ENCODE data around the gene SHISA5. TPM values are rescaled to one million over a fixed set of nuclear protein-coding genes. Genes with fewer than 3 reads are reported as not detected.

The SHISA5 gene
- total and polyA plus RNA-seq, 4 donors, result 40.7 to 104 (median 75.8) TPM

DNA sequence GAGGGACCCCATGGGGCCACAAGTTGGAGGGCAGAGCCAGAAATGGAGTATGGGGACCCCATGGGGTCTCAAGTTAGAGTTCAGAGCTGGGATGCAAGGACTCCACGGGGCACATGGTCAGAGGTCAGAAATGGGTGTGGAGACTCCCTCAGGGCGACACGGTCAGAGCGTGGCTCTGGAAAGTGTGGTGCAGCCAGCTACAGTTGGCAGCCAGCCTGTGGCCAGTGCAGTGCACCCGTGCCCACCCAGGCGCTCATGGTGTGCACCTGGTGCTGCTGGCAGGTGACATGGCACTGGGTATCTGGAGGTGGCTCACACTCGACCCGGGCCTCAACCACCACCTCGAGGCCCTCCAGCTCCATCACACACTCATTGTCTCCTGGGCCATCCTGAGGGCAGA is 85.3 kb downstream of the SHISA5 start:
- WGBS, result 71% methylated on average over 9 of the region's 9 CpGs
- no peak for DNase-seq (ENCODE audit: low spot score)
- no peak overlapping the region for H3K4me3 ChIP-seq (ENCODE audit: low read depth in 1 of 3, low read length in 3 of 3)
- no peaks in the 10 kb centered on the region for H3K27me3 ChIP-seq (ENCODE audit: control insufficient read depth in 4 of 4, insufficient read depth in 4 of 4, low read length in 3 of 4)
- no peaks in the 10 kb centered on the region for H3K9me3 ChIP-seq (ENCODE audit: control insufficient read depth in 4 of 4, low read length in 3 of 4)
- H3K27ac ChIP-seq (ENCODE audit: low read depth in 1 of 2, low read length in 2 of 2), result no peak overlapping the region
- TF ChIP-seq EGR1 (IDR thresholded peaks at IDR 0.05; ENCODE audit: low read depth in 2 of 2) (no peak), FOXA1 (IDR thresholded peaks at IDR 0.05) (no peak), HNF4G (IDR thresholded peaks at IDR 0.05) (no peak), HNF4A (conservative IDR thresholded peaks at IDR 0.05) (no peak), ZBTB33 (IDR thresholded peaks at IDR 0.05) (no peak), JUND (IDR thresholded peaks at IDR 0.05) (no peak), SP1 (IDR thresholded peaks at IDR 0.05) (no peak), TAF1 (conservative IDR thresholded peaks at IDR 0.05) (no peak), RAD21 (IDR thresholded peaks at IDR 0.05) (no peak), FOXA2 (IDR thresholded peaks at IDR 0.05) (no peak), GABPA (IDR thresholded peaks at IDR 0.05 in 1 of 2, conservative IDR thresholded peaks at IDR 0.05 in 1 of 2) (no peak), NR2F2 (IDR thresholded peaks at IDR 0.05) (no peak)
- TF ChIP-seq, protein P1, sequence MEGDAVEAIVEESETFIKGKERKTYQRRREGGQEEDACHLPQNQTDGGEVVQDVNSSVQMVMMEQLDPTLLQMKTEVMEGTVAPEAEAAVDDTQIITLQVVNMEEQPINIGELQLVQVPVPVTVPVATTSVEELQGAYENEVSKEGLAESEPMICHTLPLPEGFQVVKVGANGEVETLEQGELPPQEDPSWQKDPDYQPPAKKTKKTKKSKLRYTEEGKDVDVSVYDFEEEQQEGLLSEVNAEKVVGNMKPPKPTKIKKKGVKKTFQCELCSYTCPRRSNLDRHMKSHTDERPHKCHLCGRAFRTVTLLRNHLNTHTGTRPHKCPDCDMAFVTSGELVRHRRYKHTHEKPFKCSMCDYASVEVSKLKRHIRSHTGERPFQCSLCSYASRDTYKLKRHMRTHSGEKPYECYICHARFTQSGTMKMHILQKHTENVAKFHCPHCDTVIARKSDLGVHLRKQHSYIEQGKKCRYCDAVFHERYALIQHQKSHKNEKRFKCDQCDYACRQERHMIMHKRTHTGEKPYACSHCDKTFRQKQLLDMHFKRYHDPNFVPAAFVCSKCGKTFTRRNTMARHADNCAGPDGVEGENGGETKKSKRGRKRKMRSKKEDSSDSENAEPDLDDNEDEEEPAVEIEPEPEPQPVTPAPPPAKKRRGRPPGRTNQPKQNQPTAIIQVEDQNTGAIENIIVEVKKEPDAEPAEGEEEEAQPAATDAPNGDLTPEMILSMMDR (IDR thresholded peaks at IDR 0.05; ENCODE audit: low read depth, low read length, missing input control), result no peak
- TF ChIP-seq, protein P2, sequence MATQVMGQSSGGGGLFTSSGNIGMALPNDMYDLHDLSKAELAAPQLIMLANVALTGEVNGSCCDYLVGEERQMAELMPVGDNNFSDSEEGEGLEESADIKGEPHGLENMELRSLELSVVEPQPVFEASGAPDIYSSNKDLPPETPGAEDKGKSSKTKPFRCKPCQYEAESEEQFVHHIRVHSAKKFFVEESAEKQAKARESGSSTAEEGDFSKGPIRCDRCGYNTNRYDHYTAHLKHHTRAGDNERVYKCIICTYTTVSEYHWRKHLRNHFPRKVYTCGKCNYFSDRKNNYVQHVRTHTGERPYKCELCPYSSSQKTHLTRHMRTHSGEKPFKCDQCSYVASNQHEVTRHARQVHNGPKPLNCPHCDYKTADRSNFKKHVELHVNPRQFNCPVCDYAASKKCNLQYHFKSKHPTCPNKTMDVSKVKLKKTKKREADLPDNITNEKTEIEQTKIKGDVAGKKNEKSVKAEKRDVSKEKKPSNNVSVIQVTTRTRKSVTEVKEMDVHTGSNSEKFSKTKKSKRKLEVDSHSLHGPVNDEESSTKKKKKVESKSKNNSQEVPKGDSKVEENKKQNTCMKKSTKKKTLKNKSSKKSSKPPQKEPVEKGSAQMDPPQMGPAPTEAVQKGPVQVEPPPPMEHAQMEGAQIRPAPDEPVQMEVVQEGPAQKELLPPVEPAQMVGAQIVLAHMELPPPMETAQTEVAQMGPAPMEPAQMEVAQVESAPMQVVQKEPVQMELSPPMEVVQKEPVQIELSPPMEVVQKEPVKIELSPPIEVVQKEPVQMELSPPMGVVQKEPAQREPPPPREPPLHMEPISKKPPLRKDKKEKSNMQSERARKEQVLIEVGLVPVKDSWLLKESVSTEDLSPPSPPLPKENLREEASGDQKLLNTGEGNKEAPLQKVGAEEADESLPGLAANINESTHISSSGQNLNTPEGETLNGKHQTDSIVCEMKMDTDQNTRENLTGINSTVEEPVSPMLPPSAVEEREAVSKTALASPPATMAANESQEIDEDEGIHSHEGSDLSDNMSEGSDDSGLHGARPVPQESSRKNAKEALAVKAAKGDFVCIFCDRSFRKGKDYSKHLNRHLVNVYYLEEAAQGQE (IDR thresholded peaks at IDR 0.05), result no peak
- H3K9ac ChIP-seq (ENCODE audit: low read depth in 1 of 2, low read length in 2 of 2), result no peak overlapping the region
- H3K36me3 ChIP-seq (ENCODE audit: control insufficient read depth in 4 of 4, insufficient read depth in 3 of 4, low read depth in 1 of 4, low read length in 3 of 4), result peaks cover 15 to 66% (median 36%) of the 10 kb centered on the region in 4 donors
- peaks cover 2 to 26% (median 15%) of the 10 kb centered on the region in 4 donors for H3K4me1 ChIP-seq (ENCODE audit: control insufficient read depth in 4 of 4, insufficient read depth in 4 of 4, low read length in 3 of 4)

DNA sequence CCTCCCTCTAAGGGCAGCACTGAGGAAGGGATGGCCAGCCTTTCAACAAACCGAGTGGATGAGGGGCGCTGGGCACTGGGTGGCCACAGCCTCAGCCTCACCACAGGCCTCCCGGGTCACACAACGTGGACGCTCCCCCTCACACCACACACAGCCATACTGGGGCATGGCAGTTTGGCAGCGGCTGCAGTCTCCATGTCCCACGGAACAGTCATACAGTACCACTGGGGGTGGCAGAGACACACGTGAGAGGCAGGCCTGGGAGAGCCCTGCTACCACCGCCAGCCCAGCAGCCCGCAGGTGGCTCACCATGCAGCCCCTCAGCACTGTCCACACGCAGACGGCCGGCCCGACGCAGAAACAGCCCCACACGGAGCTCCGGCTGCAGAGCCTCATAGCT is 85.8 kb downstream of the SHISA5 start:
- H3K27ac ChIP-seq (ENCODE audit: low read depth in 1 of 2, low read length in 2 of 2), result no peak overlapping the region
- no peaks in the 10 kb centered on the region for H3K9me3 ChIP-seq (ENCODE audit: control insufficient read depth in 4 of 4, low read length in 3 of 4)
- no peaks in the 10 kb centered on the region for H3K27me3 ChIP-seq (ENCODE audit: control insufficient read depth in 4 of 4, insufficient read depth in 4 of 4, low read length in 3 of 4)
- peaks cover 15 to 71% (median 37%) of the 10 kb centered on the region in 4 donors for H3K36me3 ChIP-seq (ENCODE audit: control insufficient read depth in 4 of 4, insufficient read depth in 3 of 4, low read depth in 1 of 4, low read length in 3 of 4)
- TF ChIP-seq TAF1 (conservative IDR thresholded peaks at IDR 0.05) (no peak), FOXA2 (IDR thresholded peaks at IDR 0.05) (no peak), GABPA (IDR thresholded peaks at IDR 0.05 in 1 of 2, conservative IDR thresholded peaks at IDR 0.05 in 1 of 2) (no peak), RXRA (IDR thresholded peaks at IDR 0.05) (no peak), JUND (IDR thresholded peaks at IDR 0.05) (no peak), FOXA1 (IDR thresholded peaks at IDR 0.05) (no peak), SP1 (IDR thresholded peaks at IDR 0.05) (no peak), EGR1 (IDR thresholded peaks at IDR 0.05; ENCODE audit: low read depth in 2 of 2) (no peak), RAD21 (IDR thresholded peaks at IDR 0.05) (no peak)
- TF ChIP-seq, protein P3, sequence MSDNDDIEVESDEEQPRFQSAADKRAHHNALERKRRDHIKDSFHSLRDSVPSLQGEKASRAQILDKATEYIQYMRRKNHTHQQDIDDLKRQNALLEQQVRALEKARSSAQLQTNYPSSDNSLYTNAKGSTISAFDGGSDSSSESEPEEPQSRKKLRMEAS (IDR thresholded peaks at IDR 0.05), result no peak
- TF ChIP-seq, protein P2 (IDR thresholded peaks at IDR 0.05), result no peak
- WGBS, result 92% methylated on average over 17 of the region's 17 CpGs
- peaks cover 0 to 21% (median 11%) of the 10 kb centered on the region in 4 donors for H3K4me1 ChIP-seq (ENCODE audit: control insufficient read depth in 4 of 4, insufficient read depth in 4 of 4, low read length in 3 of 4)
- no peak overlapping the region for H3K9ac ChIP-seq (ENCODE audit: low read depth in 1 of 2, low read length in 2 of 2)
- no peak overlapping the region for H3K4me3 ChIP-seq (ENCODE audit: low read depth in 1 of 3, low read length in 3 of 3)
- DNase-seq (ENCODE audit: low spot score), result no peak
